ENCODE data around the gene UBAP2L. TPM values are rescaled to one million over a fixed set of nuclear protein-coding genes. Genes with fewer than 3 reads are reported as not detected.
A peak's percentile ranks its signal among the peaks of the same experiment; 100 is the strongest.
"Not testable (repeated sequence)": the region's sequence is repeated elsewhere in the genome, so short reads cannot be mapped to it uniquely, and the experiment has no call there.

UBAP2L gene
- total RNA-seq, 1 donor from 2014 or later = 218 TPM

GRCh38 chr1:154272999-154273563 is 52.3 kb downstream of the UBAP2L start:
- TF ChIP-seq EZH2 (IDR thresholded peaks at IDR 0.05; ENCODE audit: insufficient read depth, low read length) (no peak), CTCF (IDR thresholded peaks at IDR 0.05; ENCODE audit: insufficient read depth, low read depth, low read length) (no peak)
- Mint-ChIP-seq H3K27me3 (ENCODE audit: low read depth, unreplicated experiment) (no peaks in the 10 kb centered on the region), H3K4me1 (ENCODE audit: low read depth, unreplicated experiment) (peaks cover 11% of the 10 kb centered on the region), H3K27ac (ENCODE audit: unreplicated experiment) (peak overlapping the region; percentile 99), H3K4me3 (ENCODE audit: unreplicated experiment) (peak overlapping the region; percentile 99), H3K9me3 (ENCODE audit: unreplicated experiment) (no peaks in the 10 kb centered on the region), H3K36me3 (ENCODE audit: low read depth, unreplicated experiment) (peaks cover 17% of the 10 kb centered on the region)
- peaks cover 13% of the 10 kb centered on the region for H3K79me2 ChIP-seq (ENCODE audit: insufficient read depth, low read length)
- H3K4me3 ChIP-seq (ENCODE audit: insufficient read depth, low read depth, low read length) = peak overlapping the region; percentile 97
- H3K27ac ChIP-seq (ENCODE audit: low read depth, low read length) = peak overlapping the region; percentile 83
- peak overlapping the region; percentile 99 for H3K4me2 ChIP-seq (ENCODE audit: low read length)
- peak overlapping the region; percentile 91 for H2AFZ ChIP-seq (ENCODE audit: low read depth, low read length)
- H3K9me3 ChIP-seq (ENCODE audit: insufficient read depth, low read depth, low read length) = no peaks in the 10 kb centered on the region
- H3K27me3 ChIP-seq (ENCODE audit: insufficient read depth, low read length) = no peaks in the 10 kb centered on the region
- peaks cover 6% of the 10 kb centered on the region for H3K4me1 ChIP-seq (ENCODE audit: insufficient read depth, low read length)
- H4K20me1 ChIP-seq (ENCODE audit: insufficient read depth, low read length) = no peaks in the 10 kb centered on the region
- H3K9ac ChIP-seq (ENCODE audit: low read length) = peak overlapping the region; percentile 96
- H3K36me3 ChIP-seq (ENCODE audit: insufficient read depth, low read length) = peaks cover 24% of the 10 kb centered on the region
- FAIRE-seq = no peak
- DNase-seq (ENCODE audit: low read depth) = no peak

GRCh38 chr1:154276797-154277196 is 56.0 kb downstream of the UBAP2L start:
- H3K27me3 Mint-ChIP-seq (ENCODE audit: low read depth, unreplicated experiment) = no peaks in the 10 kb centered on the region
- H3K27me3 ChIP-seq (ENCODE audit: insufficient read depth, low read length) = no peaks in the 10 kb centered on the region
- peaks cover 13% of the 10 kb centered on the region for H3K79me2 ChIP-seq (ENCODE audit: insufficient read depth, low read length)
- H3K27ac Mint-ChIP-seq (ENCODE audit: unreplicated experiment) = no peak overlapping the region
- FAIRE-seq (no peak), DNase-seq (ENCODE audit: low read depth) (no peak)
- H3K9ac ChIP-seq (ENCODE audit: low read length) = no peak overlapping the region
- peaks cover 6% of the 10 kb centered on the region for H3K36me3 ChIP-seq (ENCODE audit: insufficient read depth, low read length)
- H3K27ac ChIP-seq (ENCODE audit: low read depth, low read length) = no peak overlapping the region
- no peak overlapping the region for H2AFZ ChIP-seq (ENCODE audit: low read depth, low read length)
- H3K36me3 Mint-ChIP-seq (ENCODE audit: low read depth, unreplicated experiment) = peaks cover 18% of the 10 kb centered on the region
- TF ChIP-seq EZH2 (IDR thresholded peaks at IDR 0.05; ENCODE audit: insufficient read depth, low read length) = no peak
- TF ChIP-seq CTCF (IDR thresholded peaks at IDR 0.05; ENCODE audit: insufficient read depth, low read depth, low read length) = no peak
- H4K20me1 ChIP-seq (ENCODE audit: insufficient read depth, low read length) = no peaks in the 10 kb centered on the region
- no peaks in the 10 kb centered on the region for H3K9me3 ChIP-seq (ENCODE audit: insufficient read depth, low read depth, low read length)
- no peak overlapping the region for H3K4me2 ChIP-seq (ENCODE audit: low read length)
- no peak overlapping the region for H3K4me3 ChIP-seq (ENCODE audit: insufficient read depth, low read depth, low read length)
- no peaks in the 10 kb centered on the region for H3K9me3 Mint-ChIP-seq (ENCODE audit: unreplicated experiment)
- peaks cover 6% of the 10 kb centered on the region for H3K4me1 ChIP-seq (ENCODE audit: insufficient read depth, low read length)
- H3K4me1 Mint-ChIP-seq (ENCODE audit: low read depth, unreplicated experiment) = peaks cover 8% of the 10 kb centered on the region
- H3K4me3 Mint-ChIP-seq (ENCODE audit: unreplicated experiment) = no peak overlapping the region

GRCh38 chr1:154287591-154287990 is 66.8 kb downstream of the UBAP2L start:
- H3K4me1 Mint-ChIP-seq (ENCODE audit: low read depth, unreplicated experiment); H4K20me1 ChIP-seq (ENCODE audit: insufficient read depth, low read length); H3K27ac Mint-ChIP-seq (ENCODE audit: unreplicated experiment); H3K4me3 ChIP-seq (ENCODE audit: insufficient read depth, low read depth, low read length); H3K27ac ChIP-seq (ENCODE audit: low read depth, low read length); H3K27me3 Mint-ChIP-seq (ENCODE audit: low read depth, unreplicated experiment); H3K27me3 ChIP-seq (ENCODE audit: insufficient read depth, low read length); DNase-seq (ENCODE audit: low read depth); H3K4me2 ChIP-seq (ENCODE audit: low read length); H3K4me3 Mint-ChIP-seq (ENCODE audit: unreplicated experiment); FAIRE-seq; H3K36me3 Mint-ChIP-seq (ENCODE audit: low read depth, unreplicated experiment); H3K79me2 ChIP-seq (ENCODE audit: insufficient read depth, low read length); H3K36me3 ChIP-seq (ENCODE audit: insufficient read depth, low read length); H3K9me3 ChIP-seq (ENCODE audit: insufficient read depth, low read depth, low read length); H3K4me1 ChIP-seq (ENCODE audit: insufficient read depth, low read length); H3K9me3 Mint-ChIP-seq (ENCODE audit: unreplicated experiment); H3K9ac ChIP-seq (ENCODE audit: low read length); H2AFZ ChIP-seq (ENCODE audit: low read depth, low read length): not testable (repeated sequence)
